Astrocyte (in vitro differentiated cells and primary cell): Measurements from ENCODE around the gene SGK1. TPM values are rescaled to one million over a fixed set of nuclear protein-coding genes. Genes with fewer than 3 reads are reported as not detected.
"Not testable (repeated sequence)": the region's sequence is repeated elsewhere in the genome, so short reads cannot be mapped to it uniquely, and the experiment has no call there.

ENCODE experiments used
- DNase-seq: peaks from one replicate; pipeline ENCODE4 v3.0.0-alpha.2; 2010; ENCODE audit warnings: low read depth
- FAIRE-seq: peaks from 2 replicates; lab custom pipeline; 2011; peaks lifted over from hg19 to GRCh38; lab: Jason Lieb, UNC
- H2AFZ ChIP-seq: 2 replicates; pipeline ENCODE4 v1.6.0; 2012; ENCODE audit warnings: low read depth, low read length, inconsistent platforms
- H3K27ac ChIP-seq: 2 replicates; pipeline ENCODE4 v1.5.1; 2011; ENCODE audit warnings: low read depth, low read length, inconsistent platforms
- H3K27me3 ChIP-seq: 2 replicates; pipeline ENCODE4 v1.6.0; 2011; ENCODE audit warnings: low read length, inconsistent platforms; ENCODE audit not compliant: insufficient read depth
- H3K36me3 ChIP-seq: 2 replicates; pipeline ENCODE4 v1.5.1; 2011; ENCODE audit warnings: low read length, inconsistent platforms; ENCODE audit not compliant: insufficient read depth
- H3K4me1 ChIP-seq: 2 replicates; pipeline ENCODE4 v1.5.1; 2011; ENCODE audit warnings: low read length, inconsistent platforms; ENCODE audit not compliant: insufficient read depth
- H3K4me2 ChIP-seq: 2 replicates; pipeline ENCODE4 v1.6.0; 2012; ENCODE audit warnings: low read length, inconsistent platforms
- H3K4me3 ChIP-seq: 2 replicates; pipeline ENCODE4 v1.5.1; 2011; ENCODE audit warnings: low read depth, mild to moderate bottlenecking, low read length, inconsistent platforms; ENCODE audit not compliant: insufficient read depth
- H3K79me2 ChIP-seq: 2 replicates; pipeline ENCODE4 v1.6.0; 2012; ENCODE audit warnings: mild to moderate bottlenecking, low read length, inconsistent platforms; ENCODE audit not compliant: insufficient read depth
- H3K9ac ChIP-seq: 2 replicates; pipeline ENCODE4 v1.6.0; 2012; ENCODE audit warnings: mild to moderate bottlenecking, low read length, inconsistent platforms
- H3K9me3 ChIP-seq: 2 replicates; pipeline ENCODE4 v1.5.1; 2012; ENCODE audit warnings: low read depth, mild to moderate bottlenecking, low read length, inconsistent platforms; ENCODE audit not compliant: insufficient read depth
- H4K20me1 ChIP-seq: 2 replicates; pipeline ENCODE4 v1.6.0; 2012; ENCODE audit warnings: low read length, inconsistent platforms; ENCODE audit not compliant: insufficient read depth
- H3K27ac Mint-ChIP-seq: one replicate; pipeline ENCODE4 v1.8.0; 2021; ENCODE audit warnings: mild to moderate bottlenecking, mixed read lengths; ENCODE audit not compliant: unreplicated experiment
- H3K27me3 Mint-ChIP-seq: one replicate; pipeline ENCODE4 v1.8.0; 2021; ENCODE audit warnings: low read depth, mixed read lengths; ENCODE audit not compliant: unreplicated experiment
- H3K36me3 Mint-ChIP-seq: one replicate; pipeline ENCODE4 v1.8.0; 2021; ENCODE audit warnings: low read depth, mixed read lengths; ENCODE audit not compliant: unreplicated experiment
- H3K4me1 Mint-ChIP-seq: one replicate; pipeline ENCODE4 v1.8.0; 2021; ENCODE audit warnings: low read depth, mixed read lengths; ENCODE audit not compliant: unreplicated experiment
- H3K4me3 Mint-ChIP-seq: one replicate; pipeline ENCODE4 v1.8.0; 2021; ENCODE audit warnings: mild to moderate bottlenecking, moderate library complexity, mixed read lengths; ENCODE audit not compliant: unreplicated experiment
- H3K9me3 Mint-ChIP-seq: one replicate; pipeline ENCODE4 v1.8.0; 2021; ENCODE audit warnings: mild to moderate bottlenecking, mixed read lengths; ENCODE audit not compliant: unreplicated experiment
- EZH2 ChIP-seq: IDR thresholded peaks from 2 replicates; pipeline ENCODE4 v1.6.1; 2012; ENCODE audit warnings: mild to moderate bottlenecking, low read length, inconsistent platforms; ENCODE audit not compliant: insufficient read depth
- total RNA-seq: library from RNA; stranded (reverse); gene quantifications from 2 replicates; pipeline ENCODE4 v1.2.1, GENCODE V29; 2021
- TF ChIP-seq, protein P1 (sequence below): IDR thresholded peaks from 2 replicates; pipeline ENCODE4 v1.5.1; 2011; ENCODE audit warnings: low read depth, mild to moderate bottlenecking, inconsistent platforms, low read length, moderate library complexity; ENCODE audit not compliant: insufficient read depth

The SGK1 gene
- total RNA-seq, 1 donor from 2014 or later = 117 TPM

DNA sequence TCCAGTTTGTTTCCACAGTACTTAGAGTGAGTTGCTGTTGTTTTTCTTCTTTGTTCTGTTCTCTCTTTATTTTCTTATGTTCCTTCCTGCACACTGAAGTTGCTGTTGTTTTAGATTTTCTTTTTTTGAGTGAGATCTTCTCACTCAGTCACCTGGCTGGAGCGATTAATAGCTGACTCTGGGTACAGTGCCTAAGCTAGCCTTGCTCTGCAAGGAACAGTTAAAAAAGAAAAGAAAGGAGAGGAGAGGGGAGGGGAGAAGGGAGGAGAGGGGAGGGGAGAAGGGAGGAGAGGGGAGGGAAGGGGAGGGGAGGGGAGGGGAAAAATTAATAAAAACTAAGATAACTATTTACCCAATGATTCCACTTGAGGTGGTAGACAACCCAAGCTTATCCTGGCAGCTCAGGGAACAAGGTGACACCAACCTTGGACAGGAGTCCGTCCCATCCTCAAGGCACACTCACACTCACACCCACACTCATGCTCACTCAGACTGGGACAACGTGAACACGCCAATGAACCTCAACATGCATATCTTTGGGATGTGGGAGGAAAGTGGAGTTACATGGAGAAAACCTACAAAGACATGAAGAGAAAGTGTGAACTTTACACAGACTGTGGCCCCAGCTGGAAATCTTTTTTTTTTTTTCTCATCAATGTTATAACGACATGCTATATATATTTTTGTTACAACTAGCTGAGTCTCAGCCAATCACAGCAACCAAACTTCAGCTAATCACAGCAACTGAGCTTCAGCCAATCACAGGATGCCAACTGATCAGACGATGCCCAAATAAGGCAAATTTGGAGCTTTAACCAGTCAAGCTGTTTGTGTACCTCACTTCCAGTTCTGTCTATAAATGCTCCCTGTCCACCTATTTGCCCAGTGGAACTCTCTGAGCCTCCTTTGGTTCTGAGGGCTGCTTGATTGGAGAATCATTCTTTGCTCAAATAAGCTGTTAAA lies 124.1 kb downstream of the SGK1 start:
- Mint-ChIP-seq H3K27ac (no peak overlapping the region), H3K36me3 (no peaks in the 10 kb centered on the region), H3K4me1 (peaks cover 2% of the 10 kb centered on the region), H3K27me3 (no peaks in the 10 kb centered on the region), H3K9me3 (no peaks in the 10 kb centered on the region), H3K4me3 (no peak overlapping the region)
- no peak for FAIRE-seq
- Histone ChIP-seq H3K36me3 (no peaks in the 10 kb centered on the region), H3K4me3 (no peak overlapping the region), H3K27ac (no peak overlapping the region), H3K27me3 (no peaks in the 10 kb centered on the region), H3K4me1 (no peaks in the 10 kb centered on the region), H4K20me1 (no peaks in the 10 kb centered on the region), H3K9ac (no peak overlapping the region), H2AFZ (no peak overlapping the region), H3K79me2 (no peaks in the 10 kb centered on the region), H3K4me2 (no peak overlapping the region), H3K9me3 (no peaks in the 10 kb centered on the region)
- DNase-seq = no peak
- TF ChIP-seq EZH2 = no peak
- TF ChIP-seq, protein P1, sequence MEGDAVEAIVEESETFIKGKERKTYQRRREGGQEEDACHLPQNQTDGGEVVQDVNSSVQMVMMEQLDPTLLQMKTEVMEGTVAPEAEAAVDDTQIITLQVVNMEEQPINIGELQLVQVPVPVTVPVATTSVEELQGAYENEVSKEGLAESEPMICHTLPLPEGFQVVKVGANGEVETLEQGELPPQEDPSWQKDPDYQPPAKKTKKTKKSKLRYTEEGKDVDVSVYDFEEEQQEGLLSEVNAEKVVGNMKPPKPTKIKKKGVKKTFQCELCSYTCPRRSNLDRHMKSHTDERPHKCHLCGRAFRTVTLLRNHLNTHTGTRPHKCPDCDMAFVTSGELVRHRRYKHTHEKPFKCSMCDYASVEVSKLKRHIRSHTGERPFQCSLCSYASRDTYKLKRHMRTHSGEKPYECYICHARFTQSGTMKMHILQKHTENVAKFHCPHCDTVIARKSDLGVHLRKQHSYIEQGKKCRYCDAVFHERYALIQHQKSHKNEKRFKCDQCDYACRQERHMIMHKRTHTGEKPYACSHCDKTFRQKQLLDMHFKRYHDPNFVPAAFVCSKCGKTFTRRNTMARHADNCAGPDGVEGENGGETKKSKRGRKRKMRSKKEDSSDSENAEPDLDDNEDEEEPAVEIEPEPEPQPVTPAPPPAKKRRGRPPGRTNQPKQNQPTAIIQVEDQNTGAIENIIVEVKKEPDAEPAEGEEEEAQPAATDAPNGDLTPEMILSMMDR = no peak

GRCh38 chr6:134192609-134193008 lies 125.3 kb downstream of the SGK1 start:
- H3K79me2 ChIP-seq, H3K4me1 Mint-ChIP-seq, H3K27me3 Mint-ChIP-seq, H3K27ac Mint-ChIP-seq, H3K9ac ChIP-seq, H3K4me3 ChIP-seq, H3K27ac ChIP-seq, H3K9me3 ChIP-seq, H3K27me3 ChIP-seq, H2AFZ ChIP-seq, H3K4me3 Mint-ChIP-seq, H3K36me3 Mint-ChIP-seq, DNase-seq, H3K9me3 Mint-ChIP-seq, H3K36me3 ChIP-seq, H3K4me2 ChIP-seq, H4K20me1 ChIP-seq, FAIRE-seq, H3K4me1 ChIP-seq: not testable (repeated sequence)

- TF ChIP-seq, protein P1 = no peak
- TF ChIP-seq EZH2 = no peak
- H3K4me1 ChIP-seq = no peaks in the 10 kb centered on the region
- no peak overlapping the region for H3K4me3 ChIP-seq
- no peaks in the 10 kb centered on the region for H3K9me3 ChIP-seq
- Mint-ChIP-seq H3K27me3 (no peaks in the 10 kb centered on the region), H3K27ac (no peak overlapping the region), H3K9me3 (peaks cover 1% of the 10 kb centered on the region), H3K36me3 (no peaks in the 10 kb centered on the region), H3K4me1 (no peaks in the 10 kb centered on the region), H3K4me3 (no peak overlapping the region)
- H3K4me2 ChIP-seq = no peak overlapping the region
- no peak for DNase-seq
- no peak for FAIRE-seq
- no peaks in the 10 kb centered on the region for H3K79me2 ChIP-seq
- no peaks in the 10 kb centered on the region for H3K27me3 ChIP-seq
- no peak overlapping the region for H3K9ac ChIP-seq
- H2AFZ ChIP-seq = no peak overlapping the region
- no peak overlapping the region for H3K27ac ChIP-seq
- no peaks in the 10 kb centered on the region for H4K20me1 ChIP-seq
- H3K36me3 ChIP-seq = no peaks in the 10 kb centered on the region
Measured at GRCh38 chr6:134190883-134191282, 127.0 kb downstream of the SGK1 start.
